ENCODE data around the gene LPP.

LPP gene

GRCh38 chr3:188798556-188799145, 644.7 kb downstream of the LPP start:
- no peak for TF ChIP-seq POLR2AphosphoS5 (IDR thresholded peaks at IDR 0.05; ENCODE audit: low read depth, low read length)
- TF ChIP-seq TAF1 (IDR thresholded peaks at IDR 0.05; ENCODE audit: borderline replicate concordance, insufficient read depth, low read length), result no peak
- no peak for TF ChIP-seq SIN3A (IDR thresholded peaks at IDR 0.05; ENCODE audit: borderline replicate concordance, insufficient read depth, low read length)
- TF ChIP-seq REST (IDR thresholded peaks at IDR 0.05; ENCODE audit: insufficient read depth in 1 of 2, low read depth in 2 of 2, low read length in 2 of 2), result no peak
- no peak for TF ChIP-seq FOXP2 (optimal IDR thresholded peaks at IDR 0.05; ENCODE audit: borderline replicate concordance, extremely low read depth, extremely low read length, insufficient read depth)

- TF ChIP-seq TAF1 (IDR thresholded peaks at IDR 0.05; ENCODE audit: borderline replicate concordance, insufficient read depth, low read length), result no peak
- TF ChIP-seq POLR2AphosphoS5 (IDR thresholded peaks at IDR 0.05; ENCODE audit: low read depth, low read length), result no peak
- no peak for TF ChIP-seq SIN3A (IDR thresholded peaks at IDR 0.05; ENCODE audit: borderline replicate concordance, insufficient read depth, low read length)
- TF ChIP-seq REST (IDR thresholded peaks at IDR 0.05; ENCODE audit: insufficient read depth in 1 of 2, low read depth in 2 of 2, low read length in 2 of 2), result no peak
- no peak for TF ChIP-seq FOXP2 (optimal IDR thresholded peaks at IDR 0.05; ENCODE audit: borderline replicate concordance, extremely low read depth, extremely low read length, insufficient read depth)
These were observed 647.4 kb downstream of the LPP start for GRCh38 chr3:188801393-188801792.

- TF ChIP-seq FOXP2 (optimal IDR thresholded peaks at IDR 0.05; ENCODE audit: borderline replicate concordance, extremely low read depth, extremely low read length, insufficient read depth) (no peak), POLR2AphosphoS5 (IDR thresholded peaks at IDR 0.05; ENCODE audit: low read depth, low read length) (no peak), SIN3A (IDR thresholded peaks at IDR 0.05; ENCODE audit: borderline replicate concordance, insufficient read depth, low read length) (no peak), TAF1 (IDR thresholded peaks at IDR 0.05; ENCODE audit: borderline replicate concordance, insufficient read depth, low read length) (no peak), REST (IDR thresholded peaks at IDR 0.05; ENCODE audit: insufficient read depth in 1 of 2, low read depth in 2 of 2, low read length in 2 of 2) (no peak)
These were observed 648.7 kb downstream of the LPP start for GRCh38 chr3:188802645-188803044.

GRCh38 chr3:188807006-188807405, 653.0 kb downstream of the LPP start:
- no peak for TF ChIP-seq REST (IDR thresholded peaks at IDR 0.05; ENCODE audit: insufficient read depth in 1 of 2, low read depth in 2 of 2, low read length in 2 of 2)
- TF ChIP-seq POLR2AphosphoS5 (IDR thresholded peaks at IDR 0.05; ENCODE audit: low read depth, low read length), result no peak
- no peak for TF ChIP-seq SIN3A (IDR thresholded peaks at IDR 0.05; ENCODE audit: borderline replicate concordance, insufficient read depth, low read length)
- TF ChIP-seq TAF1 (IDR thresholded peaks at IDR 0.05; ENCODE audit: borderline replicate concordance, insufficient read depth, low read length), result no peak
- no peak for TF ChIP-seq FOXP2 (optimal IDR thresholded peaks at IDR 0.05; ENCODE audit: borderline replicate concordance, extremely low read depth, extremely low read length, insufficient read depth)
